Left cardiac atrium (tissue), 4 donors: ENCODE measurements around the gene EPHA1. TPM values are rescaled to one million over a fixed set of nuclear protein-coding genes. Genes with fewer than 3 reads are reported as not detected.
A peak's percentile ranks its signal among the peaks of the same experiment; 100 is the strongest.

Experiments used
- ATAC-seq, 2 donors: fragments of 200-7000 bp; cut with Tn5 transposase; one replicate each; pipeline ENCODE4 v1.9.1; 2020; ENCODE audit warnings: mild to moderate bottlenecking in 2 of 2, moderate library complexity in 2 of 2
- DNase-seq: peaks from one replicate; pipeline ENCODE4 v3.0.0-alpha.2; 2020
- intact Hi-C, 2 donors: fragments of 100-400 bp; cut with DNase I; formaldehyde crosslinking; loops; one replicate each; pipeline versions ENCODE4 v1.14.1 to v1.15.1; 2022 to 2023
- total RNA-seq, 2 donors: library from RNA; stranded (reverse); fragmentation: NEBNext Ultra II Directional; extraction: Animal tissue kit (Norgen Biotek cat#: 25700); gene quantifications; one replicate each; pipeline ENCODE4 v1.2.1, GENCODE V29; 2021
- donor health status: DM: no; HTN: yes; CAD: no.
- donor health status: DM: no; HTN: yes; CAD: no; lungs with severe emphysema.
- donor health status: DM: yes; HTN: yes; CAD: no.
- donor health status: Dilated cardiomyopathy.

The EPHA1 gene
- total RNA-seq, 2 donors from 2014 or later = 0.16 to 0.71 TPM

DNA sequence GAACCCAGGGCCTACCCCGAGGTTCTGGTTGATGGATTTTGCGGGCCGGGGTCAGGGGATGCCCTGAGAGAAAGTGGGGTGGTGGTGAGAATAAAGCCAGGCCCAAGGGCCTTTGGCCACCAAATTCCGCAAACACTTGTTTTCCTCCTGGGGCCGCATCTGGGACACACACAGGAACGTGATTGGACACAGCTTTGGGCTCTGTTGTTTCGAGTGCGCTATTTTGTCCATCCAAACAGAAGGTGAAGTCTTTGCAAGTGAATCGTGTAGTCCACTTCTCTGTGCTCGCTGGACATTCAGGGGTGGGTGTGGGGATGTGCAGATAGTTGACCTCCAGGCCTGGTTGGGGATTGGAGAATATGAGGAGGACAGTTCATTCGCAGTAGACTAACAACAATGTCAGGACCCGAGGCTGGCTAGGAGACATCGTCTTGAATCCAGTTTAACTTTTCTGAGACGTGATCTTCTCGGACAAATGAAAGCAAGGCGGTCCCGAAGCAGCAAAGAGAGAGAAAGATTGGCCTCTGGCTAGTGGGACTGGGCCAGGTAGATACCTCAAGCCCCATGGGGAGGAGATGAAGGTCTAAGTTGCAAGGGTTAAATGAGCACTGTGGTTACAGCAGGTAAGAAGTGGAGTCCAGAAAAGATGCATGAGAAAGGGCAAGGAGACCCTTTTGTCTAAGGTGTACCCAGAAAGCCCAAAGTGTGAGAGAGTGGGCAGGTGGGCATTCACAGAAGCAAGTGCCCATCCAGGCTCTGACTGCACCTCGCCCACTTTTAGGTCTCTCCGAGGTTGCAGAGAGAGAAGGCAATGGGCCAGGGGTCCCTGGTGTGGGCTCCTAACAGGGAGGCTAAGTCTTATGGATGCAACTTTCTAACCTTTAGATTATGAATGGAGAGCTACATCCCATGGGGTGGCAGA lies 45.4 kb downstream of the EPHA1 start:
- no peak for ATAC-seq
- DNase-seq = no peak
- intact Hi-C loops = loop anchor here in 1 of 2 donors (5.0 kb wide), 1 partner anchor 51 kb away; no protein-coding TSS in a partner anchor

DNA sequence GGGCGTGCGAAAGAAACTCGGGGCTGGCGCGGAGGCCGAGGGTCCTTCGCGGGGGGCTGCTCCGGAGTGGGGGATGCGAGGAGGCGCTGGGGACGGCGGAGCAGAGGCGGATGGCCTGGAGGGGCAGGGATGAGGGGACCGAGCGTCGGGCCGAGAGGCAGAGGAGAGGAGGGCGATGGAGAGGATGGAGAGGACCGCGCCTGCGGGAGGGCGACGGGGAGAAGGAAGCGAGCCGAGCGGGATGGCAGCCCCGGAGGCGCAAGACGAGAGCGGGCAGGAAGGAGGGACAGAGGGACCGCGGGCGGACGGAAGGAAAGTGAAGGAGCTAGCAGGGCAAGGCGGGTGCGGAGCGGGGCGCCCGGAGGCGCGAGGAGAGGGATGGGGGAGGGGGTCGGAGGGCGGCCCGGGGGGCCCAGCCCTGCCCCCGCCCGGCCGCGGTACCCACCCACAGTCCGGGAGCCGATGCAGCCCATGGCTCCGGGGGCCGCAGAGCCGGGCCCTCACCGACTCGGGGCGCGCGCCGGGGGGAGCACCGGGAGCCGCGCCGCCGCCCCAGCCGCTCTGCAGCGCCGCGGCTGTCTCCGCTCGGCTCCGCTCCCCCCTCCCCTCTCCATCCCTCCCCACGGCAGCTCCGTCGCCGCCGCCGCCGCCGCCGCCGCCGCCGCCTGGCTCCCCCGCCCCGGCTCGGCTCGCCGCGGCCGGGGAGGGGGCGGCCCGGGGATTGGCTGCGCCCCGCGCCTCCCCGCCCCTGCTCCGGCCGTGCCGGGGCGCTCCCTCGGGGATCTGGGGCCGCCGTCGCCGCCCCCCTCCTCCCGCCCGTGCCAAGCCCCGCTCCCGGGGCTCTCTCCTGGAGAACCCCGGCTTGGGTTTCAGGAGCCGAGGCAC lies 46.3 kb downstream of the EPHA1 start, which contains the start of gene FAM131B:
TSS of gene FAM131B (minus strand) at position 583 of the 885 bp plus-strand sequence. CDS start at position 473, 110 bp downstream.
- DNase-seq = no peak
- ATAC-seq = peak; percentile 52 to 63
- intact Hi-C loops = loop anchor here in 1 of 2 donors (5.0 kb wide), 1 partner anchor 50 kb away; no protein-coding TSS in a partner anchor

DNA sequence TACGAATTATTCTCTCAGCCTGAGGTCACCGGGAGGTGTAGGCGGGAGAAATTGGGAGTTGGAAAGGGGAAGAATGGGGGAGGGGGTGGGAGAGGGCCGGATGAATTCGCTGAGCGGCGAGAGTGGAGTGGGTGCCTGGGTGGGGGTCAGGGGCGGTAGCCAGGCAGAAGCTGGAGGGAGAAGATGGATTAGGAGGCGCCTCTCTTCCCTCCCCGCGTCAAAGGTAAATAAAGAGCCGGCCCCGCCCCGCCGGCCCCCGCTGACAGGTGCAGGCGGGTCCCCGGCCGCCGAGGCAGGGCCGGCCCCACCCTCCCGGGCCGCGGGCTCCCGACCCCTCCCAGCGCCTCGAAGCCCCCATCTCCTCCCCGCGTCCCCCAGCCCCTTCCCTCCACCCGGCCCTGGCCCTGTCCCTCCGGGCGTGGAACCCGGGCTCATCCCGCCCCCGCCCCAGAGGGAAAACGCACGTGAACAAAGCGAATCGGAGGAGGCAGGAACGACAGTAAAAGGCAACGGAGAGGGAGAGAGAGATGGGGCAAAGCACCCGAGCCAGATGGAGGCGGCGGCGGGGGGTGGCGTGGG lies 47.0 kb downstream of the EPHA1 start:
- no peak for DNase-seq
- intact Hi-C loops = loop anchor here in 1 of 2 donors (5.0 kb wide), 1 partner anchor 49 kb away; no protein-coding TSS in a partner anchor
- peak; percentile 17 to 19 for ATAC-seq

DNA sequence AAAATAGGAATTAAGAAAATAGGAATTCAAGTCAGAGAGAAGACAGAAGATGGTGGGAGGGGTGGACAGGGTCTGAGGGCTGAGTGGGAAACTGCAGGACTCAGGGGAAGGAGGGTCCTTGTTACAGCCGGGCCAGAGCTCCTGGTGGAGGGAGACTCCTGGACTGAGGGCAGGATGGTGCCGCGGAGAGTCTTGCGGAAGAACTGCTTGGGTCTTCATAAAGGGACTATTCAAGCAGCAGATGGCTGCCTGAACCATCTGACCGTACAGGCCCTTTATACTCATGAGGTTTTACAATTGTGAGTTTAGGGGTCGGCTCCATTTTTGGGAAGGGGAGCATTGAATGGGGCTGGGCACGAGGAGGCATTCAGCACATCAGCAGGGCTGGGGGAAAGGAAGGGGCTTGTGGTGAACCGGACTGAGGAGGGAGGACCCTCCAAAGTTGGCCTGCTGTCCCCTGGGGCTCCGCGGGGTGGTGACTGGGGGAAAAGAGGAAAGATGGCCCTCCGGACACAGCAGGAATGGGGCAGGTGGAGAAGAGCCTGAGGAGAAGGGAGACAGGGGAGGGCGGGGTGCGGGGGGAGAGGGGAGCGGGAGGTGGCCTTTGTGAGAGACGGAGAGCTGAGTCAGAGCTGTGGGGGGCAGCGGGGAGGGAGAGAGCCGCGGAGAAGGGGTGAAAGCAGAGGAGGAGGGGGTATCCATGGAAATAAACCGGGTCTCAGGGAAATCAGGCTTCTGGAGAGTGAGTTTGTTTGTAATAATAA lies 47.7 kb downstream of the EPHA1 start:
- intact Hi-C loops = loop anchor here in 1 of 2 donors (5.0 kb wide), 1 partner anchor 49 kb away; no protein-coding TSS in a partner anchor
- ATAC-seq (no peak), DNase-seq (no peak)

DNA sequence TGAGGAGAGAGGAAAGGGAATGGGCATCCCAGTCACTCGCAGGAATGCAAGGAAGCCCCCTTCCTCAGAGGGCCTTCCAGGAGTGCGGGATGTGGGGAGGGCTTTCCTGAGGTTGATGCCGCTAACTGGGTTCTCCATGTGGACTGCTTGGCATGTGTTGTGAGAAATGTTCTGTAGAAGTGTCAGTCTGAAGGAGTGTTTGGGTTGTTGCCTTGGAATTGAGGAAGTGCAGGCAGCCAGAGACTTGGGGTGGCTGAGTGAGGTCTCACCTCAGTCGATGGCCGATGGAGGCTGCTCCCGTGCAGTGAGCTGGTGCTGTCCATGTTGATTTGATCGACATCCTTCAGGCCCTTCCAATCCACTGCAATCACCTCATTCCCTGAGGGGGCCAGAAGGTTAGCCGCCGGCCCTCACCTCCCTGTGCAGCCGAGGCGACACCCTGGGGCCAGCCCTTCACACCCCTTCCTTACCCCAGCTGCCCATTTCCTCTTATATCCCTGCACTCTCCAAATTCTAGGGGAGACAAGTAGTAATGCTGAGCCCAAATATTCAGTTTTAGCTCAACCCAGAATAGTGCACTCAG lies 48.8 kb downstream of the EPHA1 start:
- intact Hi-C loops = loop anchor here in 1 of 2 donors (5.0 to 10.0 kb wide), 2 partner anchors 48 to 115 kb away; no protein-coding TSS in a partner anchor
- DNase-seq = no peak
- ATAC-seq = no peak

DNA sequence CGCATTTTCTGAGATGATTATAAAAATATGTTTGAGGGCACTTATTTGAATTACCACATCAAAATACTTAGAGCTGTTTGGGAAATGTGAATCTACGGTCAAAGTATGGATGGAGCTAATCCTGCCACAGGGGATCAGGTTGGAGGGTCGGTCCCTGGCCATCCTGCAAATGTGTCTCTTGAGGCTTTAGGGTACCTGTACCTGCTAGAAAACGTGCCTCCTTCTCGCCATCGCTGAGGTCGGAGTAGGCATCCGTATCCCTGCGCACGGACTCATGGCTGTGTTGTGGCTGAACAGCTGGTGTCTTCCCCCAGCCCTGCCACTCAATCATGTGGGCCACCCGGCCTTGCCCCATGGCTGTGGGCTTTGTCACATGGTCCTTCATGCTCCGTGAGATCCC lies 50.0 kb downstream of the EPHA1 start:
- DNase-seq = no peak
- intact Hi-C loops = loop anchor here in 1 of 2 donors (10.0 kb wide), 1 partner anchor 114 kb away; no protein-coding TSS in a partner anchor

DNA sequence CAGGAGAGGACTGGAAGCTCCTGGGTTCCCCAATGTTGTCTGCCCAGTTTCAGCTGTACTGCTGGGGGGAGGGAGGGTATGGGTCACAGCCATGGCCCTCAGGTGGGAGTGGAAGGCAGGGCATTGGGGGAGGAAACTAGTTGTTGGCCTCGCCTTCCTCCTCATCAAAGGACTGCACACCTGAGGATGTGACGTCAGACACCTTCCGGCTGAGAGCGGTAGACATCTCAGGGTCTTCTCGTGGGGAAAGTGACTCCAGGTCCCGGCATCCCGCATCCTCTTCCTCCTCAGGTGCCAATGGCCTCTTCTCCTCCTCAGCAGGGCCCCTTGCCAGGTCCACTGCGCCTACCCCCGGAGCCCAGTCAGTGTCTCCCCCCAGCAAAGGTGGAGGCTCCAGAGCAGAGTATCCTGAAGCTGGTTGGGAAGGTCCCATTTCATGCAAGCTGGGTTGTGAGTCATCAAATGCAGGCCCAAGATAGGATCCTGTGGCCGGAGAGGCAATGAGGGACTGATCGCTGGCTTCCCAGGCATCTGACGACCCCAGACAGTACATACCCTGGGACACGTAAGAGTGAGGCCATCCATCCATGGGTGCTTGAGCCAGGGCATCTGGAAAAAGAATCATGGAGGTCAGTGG lies 52.1 kb downstream of the EPHA1 start:
- intact Hi-C loops = loop anchor here in 1 of 2 donors (10.0 kb wide), 1 partner anchor 112 kb away; no protein-coding TSS in a partner anchor
- DNase-seq (no peak), ATAC-seq (no peak)

More for the DNA sequence above, 50.0 kb downstream of the EPHA1 start:
- ATAC-seq = no peak

DNA sequence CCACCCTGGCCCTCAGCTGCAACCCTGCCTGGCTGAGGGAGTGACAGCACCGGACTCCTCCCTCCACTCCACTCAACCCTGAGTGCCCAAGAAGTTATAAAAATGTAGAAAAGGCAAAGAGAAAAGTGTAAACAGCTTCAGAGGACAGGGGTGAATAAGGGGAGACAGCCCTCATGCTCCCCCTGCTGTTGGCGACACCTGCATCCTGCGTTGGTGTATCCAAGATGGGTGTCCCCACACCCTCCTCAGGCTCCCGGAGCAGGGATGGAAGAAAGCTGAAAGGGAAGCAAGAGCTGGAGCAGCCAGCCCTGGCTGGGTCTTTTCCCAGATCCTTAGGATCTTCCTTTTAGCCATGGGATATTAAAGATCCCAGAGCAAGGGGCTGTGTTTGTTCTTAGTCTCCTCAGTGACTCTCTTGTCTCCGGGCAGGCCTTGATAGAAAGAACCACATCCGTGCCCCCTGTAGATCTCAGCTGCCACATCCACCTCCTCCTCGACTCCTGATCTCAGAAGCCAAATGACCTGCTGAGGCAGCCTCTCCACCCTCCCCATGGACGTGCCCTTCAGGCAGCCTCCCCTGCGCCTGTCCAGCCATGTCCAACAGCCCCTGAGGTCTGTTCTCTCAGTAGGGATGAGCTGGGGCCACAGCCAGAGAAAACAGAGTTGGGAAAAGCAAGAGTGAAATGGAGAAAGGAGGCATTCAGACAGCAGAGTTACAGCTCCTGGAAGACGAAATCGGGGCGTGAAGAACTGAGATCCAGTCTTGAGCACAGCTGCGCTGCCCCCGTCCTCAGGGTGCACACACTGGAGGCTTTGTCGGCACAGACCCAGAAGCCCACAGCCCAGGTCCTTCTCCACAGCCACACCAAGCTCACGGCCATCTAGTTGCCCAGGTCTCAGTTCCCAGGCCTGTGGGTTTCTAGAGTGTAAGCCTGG lies 52.9 kb downstream of the EPHA1 start:
- intact Hi-C loops = loop anchor here in 1 of 2 donors (10.0 kb wide), 1 partner anchor 111 kb away; no protein-coding TSS in a partner anchor
- no peak for DNase-seq
- no peak for ATAC-seq

DNA sequence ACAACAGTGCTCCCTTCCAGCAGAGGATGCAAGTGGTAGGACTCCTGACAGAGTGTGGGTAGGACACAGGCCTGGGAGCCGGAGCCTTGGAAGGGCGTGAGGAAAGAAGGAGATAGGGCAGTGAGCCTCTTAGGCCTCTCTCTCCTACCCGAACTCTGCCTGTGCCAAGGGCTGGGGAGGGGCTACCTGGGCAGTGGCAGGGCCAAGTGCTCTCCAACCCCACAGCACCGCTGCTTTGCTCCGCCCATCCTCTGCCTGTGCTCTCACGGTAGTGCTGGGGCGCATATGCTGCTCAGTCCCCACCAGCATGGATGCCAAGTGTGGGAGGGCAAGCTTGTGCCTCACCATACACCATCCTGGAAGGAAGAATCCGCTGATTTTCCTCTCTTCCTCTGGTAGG lies 53.7 kb downstream of the EPHA1 start:
- ATAC-seq (no peak), DNase-seq (no peak)
- intact Hi-C loops = loop anchor here in 1 of 2 donors (10.0 kb wide), 1 partner anchor 110 kb away; no protein-coding TSS in a partner anchor

DNA sequence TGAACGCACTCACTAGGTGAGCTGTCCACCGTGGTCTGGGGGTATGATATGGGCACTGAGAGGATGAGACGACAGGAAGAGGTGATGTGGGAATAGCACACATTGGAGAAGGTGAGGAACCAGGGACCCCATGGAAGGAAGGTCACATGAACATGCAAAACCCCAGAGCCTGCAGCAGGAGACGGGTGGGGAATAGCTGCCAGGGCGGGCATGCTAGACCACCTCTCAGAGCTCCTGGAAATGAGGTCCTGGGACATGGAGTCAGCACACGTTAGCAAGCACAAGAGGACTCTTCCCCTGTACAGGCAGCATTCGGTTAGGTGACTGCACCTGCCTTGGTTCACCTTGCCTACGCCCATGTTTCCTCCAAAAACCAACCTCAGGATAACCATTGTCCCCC lies 54.3 kb downstream of the EPHA1 start:
- intact Hi-C loops = loop anchor here in 1 of 2 donors (10.0 kb wide), 1 partner anchor 110 kb away; no protein-coding TSS in a partner anchor
- DNase-seq (no peak), ATAC-seq (no peak)

DNA sequence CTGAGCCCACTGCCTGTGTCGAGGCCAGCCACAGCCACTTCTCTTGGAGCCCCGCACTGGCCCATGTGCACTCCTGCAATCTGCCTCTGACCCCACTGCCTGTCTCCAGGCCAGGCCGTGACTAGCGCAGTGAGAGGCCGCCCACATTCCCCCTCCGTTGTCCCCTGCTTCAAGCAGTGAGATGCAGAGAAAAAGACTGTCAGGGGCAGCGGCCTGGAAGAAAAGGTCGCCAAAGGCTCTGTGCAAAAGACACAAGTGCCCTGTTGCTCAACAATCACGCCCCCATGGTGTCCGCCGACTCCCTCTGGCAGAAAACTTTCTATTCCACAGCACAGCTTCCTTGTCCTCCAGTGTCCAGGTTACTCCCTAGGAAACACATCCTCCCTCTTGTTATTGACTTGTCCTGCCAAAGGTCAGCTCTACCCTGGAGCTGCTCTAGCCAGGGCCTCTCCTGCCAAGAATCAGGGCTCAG lies 56.1 kb downstream of the EPHA1 start:
- intact Hi-C loops = loop anchor here in 1 of 2 donors (10.0 kb wide), 1 partner anchor 108 kb away; no protein-coding TSS in a partner anchor
- ATAC-seq (no peak), DNase-seq (no peak)

DNA sequence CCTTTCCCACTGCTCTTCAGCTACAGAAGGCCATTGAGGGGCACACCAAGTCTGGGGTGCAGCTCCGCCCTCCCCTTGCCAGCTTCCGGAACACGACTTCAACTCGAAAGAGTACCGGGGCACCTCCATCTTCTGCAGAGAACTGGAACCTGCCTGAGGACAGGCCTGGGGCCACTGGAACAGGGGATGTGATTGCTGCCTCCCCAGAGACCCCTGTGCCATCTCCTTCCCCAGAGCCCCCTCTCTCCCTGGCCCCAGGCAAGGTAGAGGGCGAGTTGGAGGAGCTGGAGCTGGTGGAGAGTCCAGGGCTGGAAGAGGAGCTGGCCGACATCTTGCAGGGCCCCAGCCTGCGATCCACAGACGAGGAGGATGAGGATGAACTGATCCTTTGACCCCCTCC lies 57.1 kb downstream of the EPHA1 start:
- intact Hi-C loops = loop anchor here in 1 of 2 donors (10.0 kb wide), 1 partner anchor 107 kb away; no protein-coding TSS in a partner anchor

DNA sequence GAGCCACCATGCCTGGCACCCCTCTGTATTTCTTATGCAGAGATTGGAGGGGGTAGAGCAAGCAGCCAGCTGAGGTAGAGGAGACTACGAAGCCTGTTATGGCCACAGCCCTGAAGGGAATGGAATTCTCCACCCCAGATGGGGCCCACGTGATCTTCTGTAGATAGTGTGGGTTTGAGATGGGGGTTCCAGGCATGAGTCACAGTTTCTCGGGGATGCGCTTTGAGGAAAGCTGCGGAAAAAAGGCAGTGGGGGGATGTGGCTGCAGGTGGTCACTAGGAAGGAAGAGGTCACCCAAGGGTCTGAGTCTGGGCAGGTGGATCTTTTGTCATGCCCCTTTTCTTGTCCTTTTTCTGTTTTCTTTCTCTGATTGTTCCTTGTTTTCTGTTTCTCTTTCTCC lies 57.6 kb downstream of the EPHA1 start:
- intact Hi-C loops = loop anchor here in 1 of 2 donors (10.0 kb wide), 1 partner anchor 106 kb away; no protein-coding TSS in a partner anchor
- ATAC-seq (no peak), DNase-seq (no peak)

More for the DNA sequence above, 57.1 kb downstream of the EPHA1 start:
- ATAC-seq (no peak), DNase-seq (no peak)

DNA sequence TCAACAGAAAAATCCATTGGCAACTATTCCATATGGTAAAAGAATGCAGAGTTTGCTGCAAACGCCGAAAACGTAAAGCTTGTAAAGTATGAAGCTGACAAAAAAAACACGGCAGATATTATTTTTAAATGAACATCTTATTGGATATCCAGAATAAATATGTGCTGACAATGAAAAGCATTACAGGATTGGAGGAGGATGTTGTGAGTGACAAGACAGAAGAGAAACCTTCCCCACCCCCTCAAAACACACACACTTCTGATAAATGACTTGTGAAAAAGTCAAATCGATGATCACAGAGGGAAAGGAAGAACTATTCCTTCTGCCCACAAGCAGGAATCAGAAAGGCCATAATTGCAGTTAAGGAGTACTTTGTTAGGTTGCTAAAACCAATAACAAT lies 60.7 kb downstream of the EPHA1 start:
- ATAC-seq = no peak
- intact Hi-C loops = no loop called here

DNA sequence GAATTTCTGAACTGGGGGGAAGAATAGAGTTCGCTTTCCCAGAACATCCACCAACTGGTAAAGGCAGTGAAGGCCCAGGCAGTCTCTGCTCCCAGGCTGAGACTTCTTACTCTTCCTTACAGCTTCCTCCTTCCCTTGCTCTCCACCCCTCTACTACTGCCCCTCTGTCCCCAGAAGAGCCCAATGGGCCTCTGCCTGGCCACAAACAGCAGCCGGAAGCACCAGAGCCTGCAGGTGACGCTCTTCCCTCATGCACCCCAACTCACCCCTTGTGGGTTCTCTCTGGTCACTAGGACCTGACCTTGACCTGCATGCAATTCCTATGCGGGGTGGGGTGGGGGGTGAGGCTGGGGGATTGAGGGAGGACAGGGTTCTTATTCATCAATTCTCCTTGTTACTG lies 62.6 kb downstream of the EPHA1 start:
- ATAC-seq = peak in 1 of 2 donors; percentile 44
- intact Hi-C loops = no loop called here

More for the DNA sequence above, 60.7 kb downstream of the EPHA1 start:
- DNase-seq = no peak

More for the DNA sequence above, 62.6 kb downstream of the EPHA1 start:
- no peak for DNase-seq
